ENCODE measurements around the gene ADGRG6. TPM values are rescaled to one million over a fixed set of nuclear protein-coding genes. Genes with fewer than 3 reads are reported as not detected.

Gene ADGRG6
- total and polyA plus RNA-seq, 4 donors: 18.7 to 110 (median 45.7) TPM

GRCh38 chr6:142293121-142293520 is 8.7 kb upstream of the ADGRG6 start (continued):
- TF ChIP-seq REST (IDR thresholded peaks at IDR 0.05): no peak

GRCh38 chr6:142294679-142295078 is 7.1 kb upstream of the ADGRG6 start:
- H3K36me3 ChIP-seq (ENCODE audit: control insufficient read depth in 4 of 4, insufficient read depth in 3 of 4, low read depth in 1 of 4, low read length in 3 of 4): no peaks in the 10 kb centered on the region
- 90% methylated on average over 1 of the region's 1 CpG for WGBS
- no peak overlapping the region for H3K9ac ChIP-seq (ENCODE audit: low read depth in 1 of 2, low read length in 2 of 2)
- TF ChIP-seq JUND (IDR thresholded peaks at IDR 0.05): no peak
- TF ChIP-seq ZBTB33 (IDR thresholded peaks at IDR 0.05): no peak
- TF ChIP-seq REST (IDR thresholded peaks at IDR 0.05): no peak
- no peak for TF ChIP-seq NR2F2 (IDR thresholded peaks at IDR 0.05)
- TF ChIP-seq GABPA (IDR thresholded peaks at IDR 0.05 in 1 of 2, conservative IDR thresholded peaks at IDR 0.05 in 1 of 2): no peak
- TF ChIP-seq YY1 (IDR thresholded peaks at IDR 0.05): no peak
- TF ChIP-seq FOXA2 (IDR thresholded peaks at IDR 0.05): no peak
- no peak for DNase-seq (ENCODE audit: low spot score)
- H3K27ac ChIP-seq (ENCODE audit: low read depth in 1 of 2, low read length in 2 of 2): no peak overlapping the region
- no peak overlapping the region for H3K4me3 ChIP-seq (ENCODE audit: low read depth in 1 of 3, low read length in 3 of 3)
- H3K27me3 ChIP-seq (ENCODE audit: control insufficient read depth in 4 of 4, insufficient read depth in 4 of 4, low read length in 3 of 4): no peaks in the 10 kb centered on the region
- no peaks in the 10 kb centered on the region for H3K9me3 ChIP-seq (ENCODE audit: control insufficient read depth in 4 of 4, low read length in 3 of 4)
- H3K4me1 ChIP-seq (ENCODE audit: control insufficient read depth in 4 of 4, insufficient read depth in 4 of 4, low read length in 3 of 4): no peaks in the 10 kb centered on the region

- H3K4me3 ChIP-seq (ENCODE audit: low read depth in 1 of 3, low read length in 3 of 3): no peak overlapping the region
- no peaks in the 10 kb centered on the region for H3K27me3 ChIP-seq (ENCODE audit: control insufficient read depth in 4 of 4, insufficient read depth in 4 of 4, low read length in 3 of 4)
- no peaks in the 10 kb centered on the region for H3K9me3 ChIP-seq (ENCODE audit: control insufficient read depth in 4 of 4, low read length in 3 of 4)
- TF ChIP-seq TAF1 (conservative IDR thresholded peaks at IDR 0.05) (no peak), GABPA (IDR thresholded peaks at IDR 0.05 in 1 of 2, conservative IDR thresholded peaks at IDR 0.05 in 1 of 2) (no peak), JUND (IDR thresholded peaks at IDR 0.05) (no peak), FOXA2 (IDR thresholded peaks at IDR 0.05) (no peak), MAX (IDR thresholded peaks at IDR 0.05) (no peak), NR2F2 (IDR thresholded peaks at IDR 0.05) (no peak), CTCF (IDR thresholded peaks at IDR 0.05; ENCODE audit: low read depth, low read length, missing input control) (no peak), RXRA (IDR thresholded peaks at IDR 0.05) (no peak)
- no peaks in the 10 kb centered on the region for H3K36me3 ChIP-seq (ENCODE audit: control insufficient read depth in 4 of 4, insufficient read depth in 3 of 4, low read depth in 1 of 4, low read length in 3 of 4)
- H3K9ac ChIP-seq (ENCODE audit: low read depth in 1 of 2, low read length in 2 of 2): no peak overlapping the region
- no peak for DNase-seq (ENCODE audit: low spot score)
- H3K4me1 ChIP-seq (ENCODE audit: control insufficient read depth in 4 of 4, insufficient read depth in 4 of 4, low read length in 3 of 4): peaks cover 0 to 17% (median 3%) of the 10 kb centered on the region in 4 donors
- H3K27ac ChIP-seq (ENCODE audit: low read depth in 1 of 2, low read length in 2 of 2): no peak overlapping the region
- 91% methylated on average over 2 of the region's 2 CpGs for WGBS
These were observed 4.7 kb upstream of the ADGRG6 start for GRCh38 chr6:142296975-142297604.

All from liver (tissue), 9 donors.